HL-60 (cell line): ENCODE measurements around the gene KAT2A.

Experiments
- POLR2AphosphoS5 ChIP-seq: IDR thresholded peaks from 2 replicates; pipeline ENCODE4 v1.6.1; 2012; ENCODE audit warnings: low read depth
- TF ChIP-seq, protein P1 (sequence below): IDR thresholded peaks from one replicate; pipeline ENCODE4 v1.5.1; 2011; ENCODE audit warnings: low read length, control low read depth, inconsistent platforms; ENCODE audit not compliant: insufficient read depth
- TF ChIP-seq, protein P2 (sequence below): IDR thresholded peaks from 2 replicates; pipeline ENCODE4 v1.6.1; 2012; ENCODE audit warnings: low read depth; ENCODE audit not compliant: insufficient replicate concordance

DNA sequence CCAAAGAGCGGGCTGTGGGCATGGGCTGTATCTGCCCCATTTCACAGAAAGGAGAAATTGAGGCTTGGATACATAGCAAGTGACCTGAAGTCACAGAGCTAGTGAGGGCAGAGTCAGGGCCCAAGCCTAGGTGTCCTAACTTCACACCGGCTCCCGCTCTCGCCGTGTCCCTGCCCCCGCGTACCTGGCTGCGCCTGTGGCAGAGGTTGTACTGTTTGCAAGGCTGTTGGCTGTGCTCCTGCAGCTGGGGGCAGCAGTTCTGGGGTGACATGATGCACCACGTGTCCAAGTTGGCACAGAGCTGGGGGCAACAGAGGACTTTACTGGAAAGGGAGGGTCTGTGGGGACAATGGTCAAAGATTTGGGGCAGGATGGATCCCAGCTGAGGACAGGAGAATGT is 12.1 kb downstream of the KAT2A start:
- TF ChIP-seq, protein P1, sequence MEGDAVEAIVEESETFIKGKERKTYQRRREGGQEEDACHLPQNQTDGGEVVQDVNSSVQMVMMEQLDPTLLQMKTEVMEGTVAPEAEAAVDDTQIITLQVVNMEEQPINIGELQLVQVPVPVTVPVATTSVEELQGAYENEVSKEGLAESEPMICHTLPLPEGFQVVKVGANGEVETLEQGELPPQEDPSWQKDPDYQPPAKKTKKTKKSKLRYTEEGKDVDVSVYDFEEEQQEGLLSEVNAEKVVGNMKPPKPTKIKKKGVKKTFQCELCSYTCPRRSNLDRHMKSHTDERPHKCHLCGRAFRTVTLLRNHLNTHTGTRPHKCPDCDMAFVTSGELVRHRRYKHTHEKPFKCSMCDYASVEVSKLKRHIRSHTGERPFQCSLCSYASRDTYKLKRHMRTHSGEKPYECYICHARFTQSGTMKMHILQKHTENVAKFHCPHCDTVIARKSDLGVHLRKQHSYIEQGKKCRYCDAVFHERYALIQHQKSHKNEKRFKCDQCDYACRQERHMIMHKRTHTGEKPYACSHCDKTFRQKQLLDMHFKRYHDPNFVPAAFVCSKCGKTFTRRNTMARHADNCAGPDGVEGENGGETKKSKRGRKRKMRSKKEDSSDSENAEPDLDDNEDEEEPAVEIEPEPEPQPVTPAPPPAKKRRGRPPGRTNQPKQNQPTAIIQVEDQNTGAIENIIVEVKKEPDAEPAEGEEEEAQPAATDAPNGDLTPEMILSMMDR = no peak
- TF ChIP-seq POLR2AphosphoS5 = no peak
- TF ChIP-seq, protein P2, sequence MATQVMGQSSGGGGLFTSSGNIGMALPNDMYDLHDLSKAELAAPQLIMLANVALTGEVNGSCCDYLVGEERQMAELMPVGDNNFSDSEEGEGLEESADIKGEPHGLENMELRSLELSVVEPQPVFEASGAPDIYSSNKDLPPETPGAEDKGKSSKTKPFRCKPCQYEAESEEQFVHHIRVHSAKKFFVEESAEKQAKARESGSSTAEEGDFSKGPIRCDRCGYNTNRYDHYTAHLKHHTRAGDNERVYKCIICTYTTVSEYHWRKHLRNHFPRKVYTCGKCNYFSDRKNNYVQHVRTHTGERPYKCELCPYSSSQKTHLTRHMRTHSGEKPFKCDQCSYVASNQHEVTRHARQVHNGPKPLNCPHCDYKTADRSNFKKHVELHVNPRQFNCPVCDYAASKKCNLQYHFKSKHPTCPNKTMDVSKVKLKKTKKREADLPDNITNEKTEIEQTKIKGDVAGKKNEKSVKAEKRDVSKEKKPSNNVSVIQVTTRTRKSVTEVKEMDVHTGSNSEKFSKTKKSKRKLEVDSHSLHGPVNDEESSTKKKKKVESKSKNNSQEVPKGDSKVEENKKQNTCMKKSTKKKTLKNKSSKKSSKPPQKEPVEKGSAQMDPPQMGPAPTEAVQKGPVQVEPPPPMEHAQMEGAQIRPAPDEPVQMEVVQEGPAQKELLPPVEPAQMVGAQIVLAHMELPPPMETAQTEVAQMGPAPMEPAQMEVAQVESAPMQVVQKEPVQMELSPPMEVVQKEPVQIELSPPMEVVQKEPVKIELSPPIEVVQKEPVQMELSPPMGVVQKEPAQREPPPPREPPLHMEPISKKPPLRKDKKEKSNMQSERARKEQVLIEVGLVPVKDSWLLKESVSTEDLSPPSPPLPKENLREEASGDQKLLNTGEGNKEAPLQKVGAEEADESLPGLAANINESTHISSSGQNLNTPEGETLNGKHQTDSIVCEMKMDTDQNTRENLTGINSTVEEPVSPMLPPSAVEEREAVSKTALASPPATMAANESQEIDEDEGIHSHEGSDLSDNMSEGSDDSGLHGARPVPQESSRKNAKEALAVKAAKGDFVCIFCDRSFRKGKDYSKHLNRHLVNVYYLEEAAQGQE = no peak
